SH-SY5Y (cell line): Measurements from ENCODE around the gene TBC1D22A.

Experiments
- GATA2 ChIP-seq: IDR thresholded peaks from 2 replicates; pipeline ENCODE4 v1.6.1; 2011; ENCODE audit warnings: mild to moderate bottlenecking, low read depth, low read length
- GATA3 ChIP-seq: IDR thresholded peaks from 2 replicates; pipeline ENCODE4 v1.6.1; 2011; ENCODE audit warnings: low read depth, mild to moderate bottlenecking, low read length, moderate library complexity

TBC1D22A gene

DNA sequence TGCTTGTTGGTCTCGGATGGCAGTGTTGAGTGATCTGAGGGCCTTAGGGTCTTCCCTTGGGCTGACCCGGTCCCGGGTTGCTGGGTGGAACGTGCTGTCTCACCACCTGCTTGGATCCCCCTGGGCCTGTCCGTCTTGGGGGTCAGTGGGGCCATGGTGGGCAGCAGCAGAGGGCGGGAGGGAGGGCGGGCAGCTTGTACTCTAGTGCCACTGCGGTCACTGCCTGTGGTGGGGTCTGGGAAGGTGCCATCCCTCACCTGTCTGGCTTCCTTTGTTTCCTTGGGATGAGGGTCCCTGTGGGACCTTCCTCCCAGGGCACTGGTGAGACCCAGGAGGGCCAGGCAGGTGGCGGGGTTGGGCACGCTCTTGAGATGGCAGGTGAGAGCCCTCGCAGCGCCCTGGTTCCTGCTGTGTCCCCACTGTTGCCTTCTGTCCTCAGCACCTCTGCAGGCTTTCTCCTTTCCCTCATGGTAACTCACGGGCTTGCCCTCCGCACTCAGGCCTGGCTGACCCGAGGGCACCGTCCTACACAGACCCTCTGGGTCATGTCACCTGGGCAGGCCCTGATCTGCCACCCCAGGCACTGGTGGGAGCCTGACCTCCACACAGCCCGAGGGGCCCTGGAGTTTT lies 34.2 kb downstream of the TBC1D22A start:
- no peak for TF ChIP-seq GATA3
- no peak for TF ChIP-seq GATA2

DNA sequence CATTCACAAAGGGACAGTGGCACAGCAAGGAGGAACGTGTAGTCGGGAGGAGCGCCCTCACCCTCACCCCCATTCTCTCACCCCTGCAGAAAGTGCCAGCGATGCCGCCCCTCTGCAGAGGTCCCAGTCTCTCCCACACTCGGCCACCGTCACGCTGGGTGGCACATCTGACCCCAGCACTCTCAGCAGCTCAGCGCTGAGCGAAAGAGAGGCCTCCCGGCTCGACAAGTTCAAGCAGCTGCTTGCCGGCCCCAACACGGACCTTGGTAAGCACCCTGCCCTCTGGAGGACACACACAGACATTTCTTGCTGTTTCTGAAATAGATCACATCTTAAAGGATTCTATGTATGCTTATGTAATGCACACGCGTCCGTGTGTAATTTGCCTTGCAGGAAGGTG lies 34.9 kb downstream of the TBC1D22A start:
- TF ChIP-seq GATA2 (no peak), GATA3 (no peak)

DNA sequence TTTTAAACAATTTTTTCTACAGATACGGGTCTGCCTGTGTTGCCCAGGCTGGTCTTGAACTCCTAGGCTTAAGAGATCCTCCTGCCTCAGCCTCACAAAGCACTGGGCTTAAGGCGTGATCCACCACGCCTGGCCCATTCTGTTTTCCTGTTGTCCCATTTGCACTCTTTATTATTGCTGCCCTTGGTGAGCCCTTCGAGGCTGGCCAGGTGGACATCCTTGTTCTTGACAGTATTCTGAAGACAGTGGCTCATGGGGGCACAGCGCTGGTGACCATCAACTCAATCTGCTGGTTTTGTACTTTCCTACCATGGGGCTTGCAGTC lies 35.6 kb downstream of the TBC1D22A start:
- TF ChIP-seq GATA2 (no peak), GATA3 (no peak)

DNA sequence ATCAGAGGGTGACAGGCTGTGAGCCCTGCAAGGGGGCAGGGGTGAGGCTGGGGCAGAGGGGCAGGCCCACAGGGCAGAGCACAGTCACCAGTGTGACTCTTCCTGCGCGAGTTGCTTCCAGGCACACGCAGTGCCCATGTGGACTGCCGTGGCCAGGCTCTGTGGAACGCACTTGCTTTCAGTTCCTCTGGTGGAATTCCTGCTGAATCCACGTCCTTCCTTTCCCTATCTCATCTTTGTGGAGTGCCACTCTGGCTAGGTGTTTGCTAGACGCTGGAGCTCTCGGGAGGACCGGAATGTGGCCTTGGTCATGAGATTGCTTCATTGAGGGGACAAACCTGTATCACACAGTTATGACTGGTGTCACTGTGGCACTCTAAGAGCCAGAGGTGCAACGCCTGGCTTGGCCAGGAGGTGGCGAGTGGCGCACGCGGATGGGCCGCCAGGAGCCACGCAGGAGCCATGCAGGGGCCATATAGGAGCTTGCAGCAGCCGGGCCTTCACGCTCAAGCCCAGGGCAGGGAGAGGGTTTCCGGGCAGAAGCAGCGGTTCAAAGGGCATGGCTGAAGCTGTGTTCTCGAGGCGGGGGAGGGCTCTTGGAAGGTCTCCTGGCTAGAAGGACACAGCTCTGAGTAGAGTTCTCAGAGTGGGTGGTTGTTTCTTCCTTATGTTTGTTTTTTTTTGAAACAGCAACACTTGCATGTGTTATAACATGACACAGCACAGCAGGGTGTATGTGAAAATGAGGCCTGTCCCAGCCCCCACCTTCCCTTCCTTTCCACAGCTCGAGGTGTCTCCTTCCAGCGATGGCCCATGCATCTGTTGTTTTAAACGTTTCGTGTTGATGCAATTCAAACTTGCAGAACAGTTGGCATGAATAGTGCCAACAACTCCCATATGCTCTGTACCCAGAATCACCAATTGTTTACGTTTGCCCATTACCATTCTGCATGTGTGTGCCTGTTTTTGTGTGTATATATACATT lies 36.2 kb downstream of the TBC1D22A start:
- TF ChIP-seq GATA2 (no peak), GATA3 (no peak)

DNA sequence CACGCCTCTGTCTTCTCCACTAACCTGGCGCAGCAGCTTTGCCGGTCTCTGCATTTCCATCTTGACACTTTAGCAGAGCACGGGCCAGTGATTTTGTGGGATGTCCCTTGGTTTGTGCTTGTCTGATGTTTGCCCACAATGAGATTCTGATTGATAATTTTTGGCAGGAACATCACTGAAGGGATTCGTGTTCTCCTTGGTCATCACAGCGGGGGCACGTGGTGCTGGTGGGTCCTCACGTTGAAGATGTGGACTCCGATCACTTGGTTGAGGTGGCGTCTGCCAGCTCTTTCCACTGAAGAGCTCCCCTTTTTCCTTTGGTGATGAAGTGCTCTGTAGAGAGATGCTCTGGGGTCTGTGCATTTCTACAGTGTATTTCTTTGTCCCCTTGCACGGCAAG lies 37.2 kb downstream of the TBC1D22A start:
- TF ChIP-seq GATA3 (no peak), GATA2 (no peak)

DNA sequence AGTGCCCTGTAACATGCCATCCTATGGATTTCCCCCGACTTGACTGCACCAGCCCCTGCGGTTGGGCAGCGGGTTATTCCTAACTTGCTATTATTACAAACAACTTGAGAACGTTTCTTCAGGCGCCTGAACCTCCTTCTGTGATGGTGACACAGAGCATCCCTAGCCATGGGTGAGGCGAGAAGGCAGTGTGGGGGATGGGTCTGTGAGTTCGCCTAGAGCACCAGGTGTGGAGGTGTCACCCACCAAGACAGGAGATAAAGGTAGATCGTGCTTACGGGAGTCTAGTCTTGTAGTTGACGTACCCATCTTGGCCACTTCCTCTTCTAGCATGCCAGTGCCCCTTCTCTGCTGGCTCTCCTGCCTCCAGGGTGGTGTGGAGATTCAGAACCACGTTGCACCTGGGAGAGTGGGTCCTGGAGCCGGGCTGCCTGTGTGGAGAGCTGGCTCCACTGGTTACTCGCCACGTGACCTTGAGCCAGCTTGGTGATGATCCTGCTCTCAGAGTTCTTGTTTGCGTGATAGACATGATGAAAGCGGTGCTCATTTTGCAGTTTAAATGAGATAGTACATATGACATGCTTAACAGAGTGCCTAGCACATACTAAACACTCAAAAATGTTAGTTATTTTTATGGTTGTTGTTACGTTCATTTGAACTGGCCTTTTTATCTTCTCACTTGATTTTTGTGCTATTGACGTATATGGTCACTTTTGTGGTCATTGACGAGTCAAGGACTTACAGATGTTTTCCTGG lies 37.8 kb downstream of the TBC1D22A start:
- TF ChIP-seq GATA2 (no peak), GATA3 (no peak)

DNA sequence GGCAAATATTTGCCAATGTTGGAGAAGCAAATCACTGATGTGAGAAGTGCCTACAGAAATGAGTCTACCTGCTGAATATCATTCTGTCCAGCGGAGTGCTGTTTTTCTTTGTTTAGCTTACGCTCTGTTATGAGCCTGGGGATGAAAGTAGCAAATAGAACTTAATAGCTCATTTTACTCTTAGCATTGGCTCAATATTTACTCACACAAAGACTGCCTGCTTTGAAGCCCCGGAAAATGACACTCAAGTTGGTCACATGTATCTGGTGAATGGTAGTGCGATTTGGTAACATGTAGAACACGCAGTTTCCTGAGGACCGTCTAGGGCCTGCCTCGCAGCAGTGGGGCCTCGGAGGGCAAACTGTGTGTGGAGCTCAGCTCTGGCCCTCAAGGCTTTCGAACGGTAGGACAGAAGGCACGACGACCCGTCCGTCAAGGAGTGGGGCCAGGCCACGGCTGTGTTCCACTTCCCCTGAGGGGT lies 38.9 kb downstream of the TBC1D22A start:
- TF ChIP-seq GATA2 (no peak), GATA3 (no peak)

DNA sequence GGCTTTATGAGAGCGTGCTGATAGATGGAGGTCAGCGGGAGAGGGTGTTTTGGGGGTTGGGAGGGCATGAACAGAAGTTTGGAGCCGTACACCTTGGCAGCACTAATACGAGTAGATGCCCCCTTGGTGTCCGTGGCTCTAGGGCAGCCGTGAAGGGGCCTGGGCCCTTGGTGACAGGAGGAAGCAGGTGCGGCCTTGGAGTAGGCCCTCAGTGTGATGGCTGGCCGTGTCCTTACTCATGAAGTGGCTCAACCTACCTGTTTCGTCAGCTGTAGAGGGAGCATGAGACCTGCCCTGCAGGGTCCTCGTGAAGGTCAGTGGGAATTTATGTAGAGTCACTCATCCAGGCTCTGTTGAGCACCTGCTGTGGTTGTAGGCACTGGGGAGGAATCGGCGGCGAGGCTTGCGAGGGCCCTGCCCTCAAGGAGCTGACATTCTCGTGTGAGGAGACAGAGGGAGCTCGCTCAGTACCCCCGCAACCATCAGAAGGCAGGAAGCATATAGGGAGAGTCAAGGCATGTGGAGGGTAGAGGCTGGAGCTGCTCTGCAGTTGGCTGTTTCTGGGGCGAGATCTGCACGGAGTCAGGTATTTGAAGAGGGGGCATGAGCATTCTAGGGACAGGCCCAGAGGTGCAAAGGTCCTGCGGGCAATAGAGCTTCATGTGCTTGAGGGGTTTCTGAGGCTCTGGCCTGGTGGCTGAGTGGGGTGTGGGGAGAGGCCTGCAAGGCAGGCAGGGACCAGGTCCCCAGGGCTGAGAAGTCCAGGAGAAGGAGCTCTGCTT lies 39.6 kb downstream of the TBC1D22A start:
- TF ChIP-seq GATA2 (no peak), GATA3 (no peak)

DNA sequence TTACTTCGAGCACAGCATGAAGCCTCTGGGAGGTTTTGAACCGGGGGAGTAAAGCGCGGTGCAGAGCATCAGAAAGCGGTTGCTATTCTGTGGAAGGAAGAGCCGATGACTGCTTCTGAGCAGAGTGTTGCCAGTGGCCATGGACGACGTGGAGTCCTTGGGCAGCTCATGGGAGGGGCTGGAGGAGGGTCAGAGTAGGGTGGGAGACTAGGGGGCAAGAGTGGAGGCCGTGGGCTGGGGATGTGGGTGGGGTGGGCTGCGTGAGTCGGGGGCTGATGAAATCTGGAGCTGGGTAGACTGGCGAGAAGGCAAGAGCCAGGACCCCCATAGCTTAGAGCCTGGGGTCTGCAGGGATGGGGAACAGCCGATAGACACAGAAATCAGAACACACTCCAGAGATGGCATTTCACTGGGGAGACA lies 40.2 kb downstream of the TBC1D22A start:
- no peak for TF ChIP-seq GATA2

DNA sequence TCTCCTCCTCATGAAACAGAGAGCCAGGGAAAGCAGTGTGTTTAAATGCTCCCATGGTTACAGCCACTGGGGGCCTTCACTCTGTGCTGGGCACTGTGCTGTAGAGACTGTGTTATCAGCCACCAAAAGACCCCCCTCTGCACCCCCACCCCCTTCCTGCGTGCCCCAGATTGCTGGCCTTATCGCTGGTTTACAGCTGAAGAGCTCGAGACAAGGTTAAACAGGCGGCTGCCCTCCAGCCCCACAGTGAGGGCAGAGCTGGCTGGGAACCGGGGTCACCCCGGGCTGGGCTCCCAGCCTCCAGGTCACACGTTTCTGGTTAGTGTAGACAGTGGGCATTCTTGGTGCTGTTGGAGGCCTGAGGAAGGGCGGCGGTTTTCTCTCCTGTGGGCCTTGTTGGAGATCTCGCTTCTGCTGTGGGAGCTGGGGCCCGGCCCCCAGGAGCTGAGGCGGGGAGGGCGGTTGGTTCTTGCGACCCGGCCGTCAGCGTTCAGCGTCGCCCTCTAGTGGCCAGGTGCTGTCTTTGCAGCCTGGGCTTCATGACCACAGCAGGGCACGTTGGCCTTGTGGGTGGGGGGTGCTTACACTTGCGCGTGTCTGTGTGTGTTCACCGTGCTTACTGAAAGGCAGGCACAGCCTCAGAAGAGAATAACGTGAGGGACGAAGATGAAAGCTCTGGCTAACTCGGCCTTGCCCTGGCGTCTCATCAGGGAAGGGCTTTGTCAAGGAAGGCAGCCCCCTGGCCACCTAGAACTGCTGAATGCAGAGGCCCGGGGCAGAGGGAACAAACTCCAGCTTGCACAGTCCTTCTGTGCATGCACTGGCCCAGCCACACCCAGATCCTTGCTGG lies 40.8 kb downstream of the TBC1D22A start:
- TF ChIP-seq GATA3 (no peak), GATA2 (no peak)

DNA sequence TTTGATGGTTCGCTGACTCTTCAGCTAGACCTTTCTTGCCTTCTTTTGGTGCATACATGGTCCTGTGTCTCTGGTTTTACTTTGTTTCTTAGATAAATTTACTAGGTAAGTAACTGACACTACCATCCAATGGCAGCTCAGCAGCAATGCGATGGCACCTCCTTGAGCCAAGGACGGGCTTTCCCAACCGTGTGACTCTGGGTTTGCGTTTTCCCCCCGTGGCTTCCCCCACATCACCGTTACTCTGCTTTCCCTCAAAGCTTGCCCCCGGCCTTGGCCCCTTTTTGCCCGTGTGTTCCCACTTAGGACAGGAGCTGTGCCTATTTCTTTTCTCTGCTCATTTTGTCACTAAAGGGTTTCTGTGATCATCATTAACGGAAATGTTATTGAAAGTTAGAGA lies 41.5 kb downstream of the TBC1D22A start:
- TF ChIP-seq GATA2: no peak
- no peak for TF ChIP-seq GATA3

DNA sequence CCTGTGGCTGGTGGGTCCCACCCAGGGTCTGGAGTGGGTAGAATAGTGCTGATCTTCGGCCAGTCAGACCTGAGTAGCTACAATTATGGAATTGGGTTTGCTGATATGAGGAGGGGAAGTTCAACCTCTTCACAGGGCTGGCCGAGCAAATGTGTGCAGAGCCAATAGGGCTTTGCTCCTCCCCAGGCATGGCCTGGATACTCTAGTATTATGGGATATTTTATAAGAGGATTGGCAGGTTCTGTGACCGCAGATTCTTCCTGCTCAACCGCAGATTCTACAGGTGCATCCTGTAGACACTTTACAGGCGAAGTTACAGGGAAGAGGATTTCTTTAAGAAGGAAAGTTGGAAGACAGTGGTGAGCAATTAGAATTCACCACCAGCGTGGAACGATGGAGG lies 44.3 kb downstream of the TBC1D22A start:
- no peak for TF ChIP-seq GATA3

DNA sequence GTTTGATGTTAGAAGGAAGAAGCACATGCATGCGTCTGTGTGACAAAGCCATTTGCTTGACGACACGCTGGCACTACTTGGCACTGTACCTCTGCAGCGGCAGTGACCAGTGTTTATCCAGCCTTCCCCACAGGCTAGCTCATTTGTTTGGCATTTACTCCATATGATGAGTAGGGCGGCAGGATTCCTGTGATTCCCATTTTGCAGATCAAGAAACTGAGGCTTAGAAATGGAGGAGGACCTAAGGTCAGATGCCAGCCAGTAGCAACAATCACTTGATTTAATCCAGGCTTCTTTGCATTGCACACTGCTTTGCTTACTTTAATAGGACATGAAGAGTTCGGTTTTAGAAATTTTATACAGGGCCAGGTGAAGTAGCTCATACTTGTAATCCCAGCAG lies 45.0 kb downstream of the TBC1D22A start:
- TF ChIP-seq GATA3 (no peak), GATA2 (no peak)
